Activated B cell treated with CpG ODN at 0.5 μM for 24 hours (primary cell): ENCODE measurements around the gene CARS1. TPM values are rescaled to one million over a fixed set of nuclear protein-coding genes. Genes with fewer than 3 reads are reported as not detected.

ENCODE experiments used
- ATAC-seq: fragments of 200-7000 bp; cut with Tn5 transposase; one replicate; pipeline ENCODE4 v1.10.0; 2021; ENCODE audit warnings: low read depth, mild to moderate bottlenecking, moderate library complexity
- CTCF ChIA-PET: fragments of 350-600 bp; sonication (Branson Sonifier 250); formaldehyde crosslinking; loops from one replicate; lab custom pipeline; 2021; ENCODE audit warnings: antibody characterized with exemption; lab: Charles Lee
- POLR2A ChIA-PET: fragments of 350-600 bp; sonication (Branson Sonifier 250); formaldehyde crosslinking; loops from one replicate; lab custom pipeline; 2021; ENCODE audit warnings: antibody characterized with exemption; lab: Charles Lee
- DNase-seq: peaks from one replicate; pipeline ENCODE4 v3.0.0; 2022
- H3K27ac Mint-ChIP-seq: one replicate; pipeline ENCODE4 v1.8.0; 2020; ENCODE audit warnings: mixed read lengths
- H3K27me3 Mint-ChIP-seq: one replicate; pipeline ENCODE4 v1.8.0; 2021; ENCODE audit warnings: mixed read lengths
- H3K36me3 Mint-ChIP-seq: one replicate; pipeline ENCODE4 v1.8.0; 2021; ENCODE audit warnings: low read depth, mixed read lengths
- H3K4me1 Mint-ChIP-seq: one replicate; pipeline ENCODE4 v1.8.0; 2021; ENCODE audit warnings: mixed read lengths
- H3K4me3 Mint-ChIP-seq: one replicate; pipeline ENCODE4 v1.8.0; 2020; ENCODE audit warnings: mild to moderate bottlenecking, mixed read lengths
- H3K9me3 Mint-ChIP-seq: one replicate; pipeline ENCODE4 v1.8.0; 2020; ENCODE audit warnings: mixed read lengths
- intact Hi-C: fragments of 100-400 bp; cut with micrococcal nuclease; formaldehyde crosslinking; loops from one replicate; pipeline ENCODE4 v1.15.1; 2024
- total RNA-seq: library from RNA; stranded (reverse); gene quantifications from 2 replicates; pipeline ENCODE4 v1.2.3, GENCODE V29; 2022
- TF ChIP-seq, protein P1 (sequence below): fragments of 200-600 bp; IDR thresholded peaks from one replicate; pipeline ENCODE4 v1.8.0; 2022; ENCODE audit warnings: antibody characterized with exemption, mild to moderate bottlenecking

CARS1 gene
- total RNA-seq, 1 donor from 2014 or later: 110 TPM

DNA sequence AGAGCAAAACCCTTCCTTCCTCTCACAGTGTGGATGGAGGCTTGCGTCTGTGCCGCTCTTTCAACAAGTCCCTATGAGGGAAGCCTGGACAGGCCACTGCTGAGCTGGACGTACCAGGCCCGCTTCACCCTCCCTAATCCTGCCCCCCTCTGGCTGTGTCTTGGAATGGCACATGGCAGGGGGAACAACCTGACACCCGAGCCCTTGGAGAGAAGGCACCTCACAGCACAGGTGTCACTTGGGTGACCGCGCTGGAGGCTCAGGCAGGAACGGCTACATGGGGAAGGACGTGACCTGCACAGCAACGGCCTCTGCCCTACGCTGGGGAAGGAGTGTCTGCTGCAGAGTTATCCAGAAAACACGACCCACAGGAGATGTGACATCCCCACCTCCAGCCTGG is 11.0 kb downstream of the CARS1 start:
- intact Hi-C loops: no loop called here
- peaks cover 65% of the 10 kb centered on the region for H3K36me3 Mint-ChIP-seq

GRCh38 chr11:3044915-3045314 is 12.3 kb downstream of the CARS1 start:
- TF ChIP-seq, protein P1, sequence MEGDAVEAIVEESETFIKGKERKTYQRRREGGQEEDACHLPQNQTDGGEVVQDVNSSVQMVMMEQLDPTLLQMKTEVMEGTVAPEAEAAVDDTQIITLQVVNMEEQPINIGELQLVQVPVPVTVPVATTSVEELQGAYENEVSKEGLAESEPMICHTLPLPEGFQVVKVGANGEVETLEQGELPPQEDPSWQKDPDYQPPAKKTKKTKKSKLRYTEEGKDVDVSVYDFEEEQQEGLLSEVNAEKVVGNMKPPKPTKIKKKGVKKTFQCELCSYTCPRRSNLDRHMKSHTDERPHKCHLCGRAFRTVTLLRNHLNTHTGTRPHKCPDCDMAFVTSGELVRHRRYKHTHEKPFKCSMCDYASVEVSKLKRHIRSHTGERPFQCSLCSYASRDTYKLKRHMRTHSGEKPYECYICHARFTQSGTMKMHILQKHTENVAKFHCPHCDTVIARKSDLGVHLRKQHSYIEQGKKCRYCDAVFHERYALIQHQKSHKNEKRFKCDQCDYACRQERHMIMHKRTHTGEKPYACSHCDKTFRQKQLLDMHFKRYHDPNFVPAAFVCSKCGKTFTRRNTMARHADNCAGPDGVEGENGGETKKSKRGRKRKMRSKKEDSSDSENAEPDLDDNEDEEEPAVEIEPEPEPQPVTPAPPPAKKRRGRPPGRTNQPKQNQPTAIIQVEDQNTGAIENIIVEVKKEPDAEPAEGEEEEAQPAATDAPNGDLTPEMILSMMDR: no peak
- no peak for DNase-seq
- ChIA-PET CTCF (no interaction called here), POLR2A (no interaction called here)
- H3K4me3 Mint-ChIP-seq: no peak overlapping the region
- no peaks in the 10 kb centered on the region for H3K9me3 Mint-ChIP-seq
- no peak for ATAC-seq
- H3K4me1 Mint-ChIP-seq: peaks cover 12% of the 10 kb centered on the region
- intact Hi-C loops: no loop called here
- H3K36me3 Mint-ChIP-seq: peaks cover 76% of the 10 kb centered on the region
- H3K27ac Mint-ChIP-seq: no peak overlapping the region
- no peaks in the 10 kb centered on the region for H3K27me3 Mint-ChIP-seq

More for the DNA sequence above, 11.0 kb downstream of the CARS1 start:
- H3K27ac Mint-ChIP-seq: no peak overlapping the region
- ChIA-PET CTCF (interaction anchor here (1.0 kb wide), 1 partner anchor 9 kb away, joined by 4 read pairs; no protein-coding TSS in a partner anchor), POLR2A (no interaction called here)
- no peaks in the 10 kb centered on the region for H3K27me3 Mint-ChIP-seq
- DNase-seq (no peak), ATAC-seq (no peak)
- peaks cover 25% of the 10 kb centered on the region for H3K4me1 Mint-ChIP-seq
- no peak overlapping the region for H3K4me3 Mint-ChIP-seq
- H3K9me3 Mint-ChIP-seq: no peaks in the 10 kb centered on the region
- TF ChIP-seq, protein P1: no peak

DNA sequence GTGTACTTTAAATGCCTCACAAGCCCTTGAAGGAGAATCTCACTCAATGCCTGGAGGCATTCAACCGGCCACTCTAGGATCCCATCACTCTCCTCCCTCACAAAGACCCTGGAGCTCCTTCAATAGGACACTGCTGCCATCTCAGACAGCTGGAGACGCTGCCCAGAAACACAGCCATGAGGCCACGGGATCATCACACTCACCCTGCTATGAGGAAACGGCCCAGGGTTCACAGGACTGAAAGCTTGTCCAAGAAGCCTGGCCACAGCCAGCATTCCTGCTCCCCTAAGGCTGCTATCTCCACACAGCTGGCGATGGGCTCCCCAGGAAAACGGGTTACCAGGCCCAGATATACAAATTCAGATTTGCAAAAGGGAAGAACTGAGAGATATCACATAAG is 13.2 kb downstream of the CARS1 start:
- no peak overlapping the region for H3K27ac Mint-ChIP-seq
- H3K4me3 Mint-ChIP-seq: no peak overlapping the region
- DNase-seq: no peak
- intact Hi-C loops: no loop called here
- H3K27me3 Mint-ChIP-seq: no peaks in the 10 kb centered on the region
- ChIA-PET POLR2A (no interaction called here), CTCF (no interaction called here)
- peaks cover 82% of the 10 kb centered on the region for H3K36me3 Mint-ChIP-seq
- TF ChIP-seq, protein P1: no peak
- peaks cover 4% of the 10 kb centered on the region for H3K4me1 Mint-ChIP-seq
- H3K9me3 Mint-ChIP-seq: no peaks in the 10 kb centered on the region
- no peak for ATAC-seq

- H3K4me3 Mint-ChIP-seq: no peak overlapping the region
- ATAC-seq (no peak), DNase-seq (no peak)
- ChIA-PET CTCF (interaction anchor here (0.5 kb wide), 1 partner anchor 1381 kb away, joined by 3 read pairs; no protein-coding TSS in a partner anchor), POLR2A (no interaction called here)
- TF ChIP-seq, protein P1: no peak
- intact Hi-C loops: no loop called here
- no peaks in the 10 kb centered on the region for H3K27me3 Mint-ChIP-seq
- H3K36me3 Mint-ChIP-seq: peaks cover 86% of the 10 kb centered on the region
- peaks cover 4% of the 10 kb centered on the region for H3K4me1 Mint-ChIP-seq
- H3K9me3 Mint-ChIP-seq: no peaks in the 10 kb centered on the region
- no peak overlapping the region for H3K27ac Mint-ChIP-seq
These were observed 13.8 kb downstream of the CARS1 start for GRCh38 chr11:3043315-3043871.

DNA sequence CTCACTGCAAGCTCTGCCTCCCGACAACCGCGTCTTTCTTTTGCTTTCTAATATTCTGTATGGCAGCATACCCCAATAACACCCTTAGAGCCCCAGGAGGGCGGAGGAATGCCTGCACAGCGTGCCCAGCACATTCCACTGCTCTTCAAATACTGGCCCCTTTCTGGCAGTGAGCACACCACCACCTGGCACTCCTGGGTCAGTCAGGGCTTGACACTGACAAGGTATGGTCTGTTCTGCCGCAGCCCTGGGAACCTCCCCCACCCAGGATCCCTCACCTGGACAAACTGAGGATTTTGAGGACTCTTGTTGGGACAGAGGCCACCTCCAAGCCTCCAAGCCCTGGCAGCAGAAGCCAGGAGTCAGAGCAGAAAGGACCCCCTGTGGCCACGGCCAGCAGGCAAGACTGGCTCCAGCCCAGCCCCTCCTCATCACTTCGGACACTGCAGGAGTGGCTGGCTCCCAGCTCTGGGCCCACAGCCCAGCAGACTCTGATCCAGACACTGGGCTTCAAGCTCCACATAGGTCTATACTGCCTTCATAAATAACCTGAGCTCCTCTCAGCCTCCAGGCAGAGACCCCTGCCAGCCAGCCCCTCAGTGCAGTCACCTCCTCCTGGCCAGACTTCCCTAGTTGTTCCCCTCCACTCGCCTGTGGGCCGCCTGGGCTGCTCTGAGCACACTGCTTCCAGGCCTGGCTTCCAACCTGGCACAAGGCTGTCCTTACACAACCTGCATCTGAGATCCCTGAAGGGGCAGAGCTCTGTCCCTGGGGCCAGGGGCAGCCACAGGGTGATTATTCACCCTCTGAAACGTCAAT is 14.5 kb downstream of the CARS1 start:
- H3K4me3 Mint-ChIP-seq: no peak overlapping the region
- TF ChIP-seq, protein P1: no peak
- ChIA-PET CTCF (interaction anchor here (0.5 kb wide), 1 partner anchor 1382 kb away, joined by 3 read pairs; no protein-coding TSS in a partner anchor), POLR2A (no interaction called here)
- DNase-seq (no peak), ATAC-seq (no peak)
- H3K4me1 Mint-ChIP-seq: peaks cover 2% of the 10 kb centered on the region
- H3K27me3 Mint-ChIP-seq: no peaks in the 10 kb centered on the region
- H3K36me3 Mint-ChIP-seq: peaks cover 90% of the 10 kb centered on the region
- H3K9me3 Mint-ChIP-seq: no peaks in the 10 kb centered on the region
- no peak overlapping the region for H3K27ac Mint-ChIP-seq
- intact Hi-C loops: no loop called here
